Neuron (in vitro differentiated cells): ENCODE results near the gene LPP.

Source experiments
- H2AFZ ChIP-seq: one replicate; pipeline ENCODE4 v1.6.1; 2013; ENCODE audit warnings: low read depth, mild to moderate bottlenecking, inconsistent platforms, low read length, moderate library complexity
- H3K27me3 ChIP-seq: one replicate; pipeline ENCODE4 v1.6.1; 2013; ENCODE audit warnings: low read length; ENCODE audit not compliant: insufficient read depth
- H3K36me3 ChIP-seq: one replicate; pipeline ENCODE4 v1.6.1; 2013; ENCODE audit warnings: low read length; ENCODE audit not compliant: insufficient read depth
- H3K4me1 ChIP-seq: one replicate; pipeline ENCODE4 v1.6.1; 2013; ENCODE audit warnings: low read length; ENCODE audit not compliant: insufficient read depth
- H3K4me3 ChIP-seq: 2 replicates; pipeline ENCODE4 v1.5.1; 2013; ENCODE audit warnings: mild to moderate bottlenecking, low read length, moderate library complexity
- H3K9me3 ChIP-seq: one replicate; pipeline ENCODE4 v1.6.1; 2013; ENCODE audit warnings: low read length

Gene LPP

GRCh38 chr3:188789251-188789650, 635.3 kb downstream of the LPP start:
- no peak overlapping the region for H2AFZ ChIP-seq
- no peak overlapping the region for H3K4me3 ChIP-seq
- H3K4me1 ChIP-seq, result peaks cover 3% of the 10 kb centered on the region
- no peaks in the 10 kb centered on the region for H3K9me3 ChIP-seq
- no peaks in the 10 kb centered on the region for H3K36me3 ChIP-seq
- H3K27me3 ChIP-seq, result no peaks in the 10 kb centered on the region

GRCh38 chr3:188791311-188791710, 637.4 kb downstream of the LPP start:
- H3K9me3 ChIP-seq, result no peaks in the 10 kb centered on the region
- H2AFZ ChIP-seq, result no peak overlapping the region
- no peaks in the 10 kb centered on the region for H3K27me3 ChIP-seq
- H3K4me1 ChIP-seq, result peaks cover 3% of the 10 kb centered on the region
- H3K4me3 ChIP-seq, result no peak overlapping the region
- no peaks in the 10 kb centered on the region for H3K36me3 ChIP-seq

- H2AFZ ChIP-seq, result no peak overlapping the region
- no peaks in the 10 kb centered on the region for H3K9me3 ChIP-seq
- H3K27me3 ChIP-seq, result no peaks in the 10 kb centered on the region
- H3K4me3 ChIP-seq, result no peak overlapping the region
- H3K36me3 ChIP-seq, result no peaks in the 10 kb centered on the region
- H3K4me1 ChIP-seq, result peaks cover 3% of the 10 kb centered on the region
Observed at GRCh38 chr3:188792793-188793192, 638.8 kb downstream of the LPP start.

- no peaks in the 10 kb centered on the region for H3K36me3 ChIP-seq
- no peak overlapping the region for H2AFZ ChIP-seq
- no peaks in the 10 kb centered on the region for H3K9me3 ChIP-seq
- H3K4me3 ChIP-seq, result no peak overlapping the region
- H3K27me3 ChIP-seq, result no peaks in the 10 kb centered on the region
- no peaks in the 10 kb centered on the region for H3K4me1 ChIP-seq
Observed at GRCh38 chr3:188796122-188796631, 642.2 kb downstream of the LPP start.

DNA sequence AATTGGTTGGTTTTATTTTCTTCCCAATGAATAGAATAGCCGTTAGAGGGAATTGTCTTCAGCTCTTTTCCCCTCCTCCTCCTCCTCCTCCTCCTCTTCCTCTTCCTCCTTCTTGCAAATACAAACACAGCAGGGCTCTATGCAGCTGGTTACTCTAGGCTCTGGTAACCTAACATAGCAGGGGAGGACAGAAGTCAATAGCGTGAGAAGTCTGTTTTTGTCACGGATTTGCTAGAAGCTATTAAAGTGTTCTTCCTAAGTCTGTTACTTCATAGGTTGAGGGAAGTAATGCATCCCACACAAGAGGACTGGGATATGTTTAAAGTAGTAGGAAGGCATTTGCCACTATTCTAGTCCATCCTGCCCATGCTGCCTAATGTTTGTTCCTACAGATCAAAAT, 643.1 kb downstream of the LPP start:
- Histone ChIP-seq H3K36me3 (no peaks in the 10 kb centered on the region), H2AFZ (no peak overlapping the region), H3K4me1 (no peaks in the 10 kb centered on the region), H3K9me3 (no peaks in the 10 kb centered on the region), H3K27me3 (no peaks in the 10 kb centered on the region), H3K4me3 (no peak overlapping the region)

DNA sequence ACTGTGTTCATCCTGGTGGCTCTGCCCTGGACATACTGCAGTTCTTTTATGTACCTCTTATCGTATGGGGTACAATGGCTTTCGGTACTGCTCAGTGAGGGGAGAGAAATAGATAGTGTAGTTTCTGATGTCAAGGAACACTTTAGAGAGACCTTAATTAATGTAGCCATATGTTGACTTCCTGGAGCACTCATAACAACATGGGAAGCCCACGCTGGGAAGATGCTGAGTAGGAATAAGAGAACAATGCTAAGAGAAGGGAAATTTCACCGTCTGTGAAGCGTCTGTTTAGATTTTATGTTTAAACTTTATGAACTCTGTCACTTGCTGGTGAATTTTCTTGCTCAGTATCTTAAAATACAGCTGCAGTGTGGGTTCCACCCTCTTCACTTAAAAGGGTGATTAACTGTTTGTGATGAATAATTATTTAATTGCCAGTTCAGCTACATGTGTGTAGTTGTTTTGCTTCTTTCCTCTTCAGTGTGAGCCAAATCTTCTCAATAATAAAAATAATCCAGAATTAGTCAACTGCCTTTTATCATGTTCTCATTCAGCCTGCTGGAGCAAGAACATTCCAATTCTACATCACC, 644.7 kb downstream of the LPP start:
- Histone ChIP-seq H3K27me3 (no peaks in the 10 kb centered on the region), H3K36me3 (no peaks in the 10 kb centered on the region), H3K9me3 (no peaks in the 10 kb centered on the region), H3K4me1 (no peaks in the 10 kb centered on the region), H3K4me3 (no peak overlapping the region), H2AFZ (no peak overlapping the region)

GRCh38 chr3:188801393-188801792, 647.4 kb downstream of the LPP start:
- no peaks in the 10 kb centered on the region for H3K9me3 ChIP-seq
- H3K36me3 ChIP-seq, result no peaks in the 10 kb centered on the region
- no peaks in the 10 kb centered on the region for H3K4me1 ChIP-seq
- no peaks in the 10 kb centered on the region for H3K27me3 ChIP-seq
- no peak overlapping the region for H2AFZ ChIP-seq
- H3K4me3 ChIP-seq, result no peak overlapping the region

DNA sequence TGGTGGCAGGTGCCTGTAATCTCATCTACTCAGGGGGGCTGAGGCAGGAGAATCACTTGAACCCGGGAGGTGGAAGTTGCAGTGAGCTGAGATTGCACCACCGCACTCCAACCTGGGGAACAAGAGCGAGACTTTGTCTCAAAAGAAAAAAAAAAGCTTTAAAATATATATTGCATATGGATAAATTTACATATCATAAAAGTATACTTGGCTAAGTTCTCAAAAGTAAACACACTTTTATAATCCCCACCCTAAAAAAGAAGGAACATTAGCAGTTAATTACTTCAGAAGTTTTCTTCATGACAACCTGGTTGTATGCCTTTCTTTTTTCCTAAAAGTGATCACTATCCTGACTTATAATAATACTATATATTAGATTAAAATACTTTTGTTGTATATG, 648.7 kb downstream of the LPP start:
- Histone ChIP-seq H2AFZ (no peak overlapping the region), H3K27me3 (no peaks in the 10 kb centered on the region), H3K4me3 (no peak overlapping the region), H3K9me3 (no peaks in the 10 kb centered on the region), H3K4me1 (no peaks in the 10 kb centered on the region), H3K36me3 (no peaks in the 10 kb centered on the region)

DNA sequence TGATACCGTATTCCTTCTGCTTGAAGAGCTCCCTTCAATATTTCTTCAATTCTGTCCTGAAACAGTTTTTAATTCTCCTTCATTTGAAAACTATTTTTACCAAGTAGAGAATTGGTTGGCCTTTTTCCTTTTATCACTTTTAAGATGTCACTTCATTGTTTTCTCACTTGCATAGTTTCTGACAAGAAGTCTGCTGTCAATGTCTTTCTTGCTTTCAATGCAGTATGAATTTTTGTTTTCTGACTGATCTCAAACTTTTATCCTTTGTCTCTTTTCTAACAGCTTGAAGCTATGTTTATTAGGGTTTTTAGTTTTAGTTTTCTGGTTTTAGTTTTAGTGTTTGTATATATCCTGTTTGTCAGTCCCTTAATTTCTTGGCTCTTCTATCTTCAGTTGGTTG, 653.0 kb downstream of the LPP start:
- no peaks in the 10 kb centered on the region for H3K27me3 ChIP-seq
- H3K4me1 ChIP-seq, result no peaks in the 10 kb centered on the region
- H3K36me3 ChIP-seq, result no peaks in the 10 kb centered on the region
- no peak overlapping the region for H2AFZ ChIP-seq
- H3K4me3 ChIP-seq, result no peak overlapping the region
- H3K9me3 ChIP-seq, result peaks cover 6% of the 10 kb centered on the region

DNA sequence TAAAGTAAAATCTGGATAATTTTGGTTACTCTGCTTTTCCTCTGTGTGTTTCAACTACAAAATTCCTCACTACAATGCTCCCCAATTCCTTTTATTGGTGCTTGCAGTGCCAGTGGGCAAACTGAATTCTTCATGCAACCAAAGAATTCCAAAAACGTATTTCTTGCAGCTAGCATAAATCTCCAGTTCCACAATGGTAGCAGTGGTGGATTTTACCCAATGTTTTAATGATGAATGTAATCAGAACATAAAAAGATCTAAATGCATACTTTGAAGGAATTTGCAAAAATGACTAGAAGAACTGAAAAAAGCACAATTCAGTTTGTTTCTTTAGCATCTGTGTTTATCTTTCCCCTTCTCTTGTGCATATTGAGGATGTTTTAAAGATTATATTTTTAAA, 658.2 kb downstream of the LPP start:
- Histone ChIP-seq H3K27me3 (no peaks in the 10 kb centered on the region), H3K4me3 (no peak overlapping the region), H3K36me3 (no peaks in the 10 kb centered on the region), H2AFZ (no peak overlapping the region), H3K4me1 (peaks cover 2% of the 10 kb centered on the region), H3K9me3 (peaks cover 6% of the 10 kb centered on the region)

DNA sequence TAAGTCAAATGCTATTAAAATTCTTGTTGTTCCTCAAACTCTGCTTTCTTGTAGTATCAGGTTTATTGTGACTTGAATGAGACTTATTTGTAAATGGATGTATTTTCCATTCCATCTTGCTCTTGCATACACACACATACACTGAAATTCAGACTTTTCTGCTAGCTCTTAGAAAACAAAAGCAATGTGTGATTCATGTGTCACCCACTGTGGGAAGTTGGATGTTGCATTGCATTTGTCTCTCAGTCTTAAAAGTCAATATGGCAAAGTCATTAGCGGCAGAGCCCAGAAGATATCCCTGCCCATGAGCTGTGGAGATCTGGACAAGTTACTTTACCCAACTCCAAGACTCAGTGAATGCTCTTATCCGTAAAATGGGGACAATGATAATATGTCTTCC, 660.6 kb downstream of the LPP start:
- Histone ChIP-seq H3K4me3 (no peak overlapping the region), H3K9me3 (no peaks in the 10 kb centered on the region), H3K36me3 (no peaks in the 10 kb centered on the region), H3K4me1 (peaks cover 2% of the 10 kb centered on the region), H2AFZ (no peak overlapping the region), H3K27me3 (no peaks in the 10 kb centered on the region)

DNA sequence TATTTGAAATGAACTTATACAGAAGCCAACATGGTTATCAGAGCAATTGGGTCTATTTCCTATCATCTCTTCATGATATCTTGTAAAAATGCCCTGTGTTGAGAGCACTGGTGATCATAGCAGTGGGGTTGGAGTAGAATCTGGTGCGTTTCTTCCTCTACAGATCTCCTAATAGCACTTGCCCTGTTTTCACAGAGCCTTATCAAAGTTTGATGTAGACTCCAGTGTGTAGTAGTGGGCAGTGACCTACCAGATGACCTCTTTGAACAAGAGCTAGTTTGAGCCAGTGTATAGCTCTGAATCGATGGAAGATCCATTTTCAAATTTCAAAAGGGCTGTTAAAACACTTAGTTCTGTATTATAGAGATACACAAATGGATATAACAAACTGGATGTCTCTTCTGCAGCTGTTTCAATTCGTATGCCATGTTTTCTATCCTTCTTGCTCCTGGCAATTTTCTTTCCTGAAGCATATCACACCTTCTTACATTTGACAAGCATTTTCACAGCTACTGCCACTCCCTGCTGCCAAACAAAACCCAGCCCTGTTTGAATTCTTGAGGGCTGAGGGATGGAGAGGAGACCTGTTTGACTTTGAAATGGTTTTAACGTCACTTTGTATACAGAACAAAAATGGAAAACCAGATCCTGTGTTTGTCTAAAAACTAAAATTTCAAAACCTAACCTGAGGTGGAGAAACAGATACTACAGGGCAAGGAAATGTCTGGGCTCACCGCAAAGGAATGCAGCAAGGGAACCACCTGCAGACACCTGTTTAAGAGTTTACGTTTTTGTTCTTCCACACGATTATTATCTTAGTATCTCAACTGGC, 663.4 kb downstream of the LPP start:
- Histone ChIP-seq H3K36me3 (no peaks in the 10 kb centered on the region), H3K4me1 (peaks cover 2% of the 10 kb centered on the region), H2AFZ (no peak overlapping the region), H3K9me3 (no peaks in the 10 kb centered on the region), H3K27me3 (no peaks in the 10 kb centered on the region), H3K4me3 (no peak overlapping the region)

GRCh38 chr3:188817935-188818269, 663.9 kb downstream of the LPP start:
- Histone ChIP-seq H3K36me3 (no peaks in the 10 kb centered on the region), H3K4me1 (peaks cover 2% of the 10 kb centered on the region), H3K9me3 (no peaks in the 10 kb centered on the region), H3K27me3 (no peaks in the 10 kb centered on the region), H3K4me3 (no peak overlapping the region), H2AFZ (no peak overlapping the region)
